ENCODE results near the gene CTLA4.

The CTLA4 gene

GRCh38 chr2:203870481-203870880 lies 2.9 kb downstream of the CTLA4 start:
- no peak overlapping the region for H3K4me3 ChIP-seq (ENCODE audit: low read depth, low read length)
- DNase-seq (ENCODE audit: low read depth) = no peak
- TF ChIP-seq CTCF (IDR thresholded peaks at IDR 0.05; ENCODE audit: low read depth, low read length) (no peak), MYC (IDR thresholded peaks at IDR 0.05; ENCODE audit: low read depth, low read length) (no peak), MAX (IDR thresholded peaks at IDR 0.05; ENCODE audit: low read depth, low read length) (no peak), POLR2A (IDR thresholded peaks at IDR 0.05; ENCODE audit: extremely low read depth, insufficient read length) (no peak)

GRCh38 chr2:203870941-203871340 lies 3.4 kb downstream of the CTLA4 start:
- no peak overlapping the region for H3K4me3 ChIP-seq (ENCODE audit: low read depth, low read length)
- no peak for DNase-seq (ENCODE audit: low read depth)
- no peak for TF ChIP-seq CTCF (IDR thresholded peaks at IDR 0.05; ENCODE audit: low read depth, low read length)
- no peak for TF ChIP-seq POLR2A (IDR thresholded peaks at IDR 0.05; ENCODE audit: extremely low read depth, insufficient read length)
- no peak for TF ChIP-seq MYC (IDR thresholded peaks at IDR 0.05; ENCODE audit: low read depth, low read length)
- TF ChIP-seq MAX (IDR thresholded peaks at IDR 0.05; ENCODE audit: low read depth, low read length) = no peak

- DNase-seq (ENCODE audit: low read depth) = no peak
- TF ChIP-seq CTCF (IDR thresholded peaks at IDR 0.05; ENCODE audit: low read depth, low read length) = no peak
- TF ChIP-seq MYC (IDR thresholded peaks at IDR 0.05; ENCODE audit: low read depth, low read length) = no peak
- no peak overlapping the region for H3K4me3 ChIP-seq (ENCODE audit: low read depth, low read length)
Measured at GRCh38 chr2:203871371-203871983, 3.9 kb downstream of the CTLA4 start.

GRCh38 chr2:203873461-203873860 lies 5.9 kb downstream of the CTLA4 start:
- no peak for DNase-seq (ENCODE audit: low read depth)
- no peak for TF ChIP-seq POLR2A (IDR thresholded peaks at IDR 0.05; ENCODE audit: extremely low read depth, insufficient read length)
- TF ChIP-seq MYC (IDR thresholded peaks at IDR 0.05; ENCODE audit: low read depth, low read length) = no peak
- TF ChIP-seq CTCF (IDR thresholded peaks at IDR 0.05; ENCODE audit: low read depth, low read length) = no peak
- TF ChIP-seq MAX (IDR thresholded peaks at IDR 0.05; ENCODE audit: low read depth, low read length) = no peak
- no peak overlapping the region for H3K4me3 ChIP-seq (ENCODE audit: low read depth, low read length)

GRCh38 chr2:203873921-203874631 lies 6.5 kb downstream of the CTLA4 start:
- DNase-seq (ENCODE audit: low read depth) = no peak
- no peak overlapping the region for H3K4me3 ChIP-seq (ENCODE audit: low read depth, low read length)
- TF ChIP-seq POLR2A (IDR thresholded peaks at IDR 0.05; ENCODE audit: extremely low read depth, insufficient read length) = no peak
- no peak for TF ChIP-seq MAX (IDR thresholded peaks at IDR 0.05; ENCODE audit: low read depth, low read length)
- TF ChIP-seq CTCF (IDR thresholded peaks at IDR 0.05; ENCODE audit: low read depth, low read length) = no peak
- TF ChIP-seq MYC (IDR thresholded peaks at IDR 0.05; ENCODE audit: low read depth, low read length) = no peak
